Heart left ventricle (tissue), 16 donors: ENCODE results near the gene DOK7. TPM values are rescaled to one million over a fixed set of nuclear protein-coding genes. Genes with fewer than 3 reads are reported as not detected.

Experiments
- ATAC-seq, 4 donors: fragments of 200-7000 bp; cut with Tn5 transposase; one replicate each; pipeline ENCODE4 v1.9.1; 2020 to 2022; ENCODE audit warnings: moderate library complexity in 4 of 4, mild to moderate bottlenecking in 3 of 4, moderate number of reproducible peaks in 1 of 4
- DNase-seq, 5 donors: peaks; one replicate each; pipeline ENCODE4 v3.0.0-alpha.2; 2020
- H3K27ac ChIP-seq, 12 donors: fragments of 200-600 bp; sonication (generic) in 4 of 12; one replicate each; pipeline versions ENCODE4 v1.5.0 to v1.8.0; 2016 to 2022; ENCODE audit warnings: mild to moderate bottlenecking in 2 of 12
- H3K27me3 ChIP-seq, 9 donors: fragments of 200-600 bp; sonication (generic) in 2 of 9; one replicate each; pipeline versions ENCODE4 v1.5.1 to v1.8.0; 2016 to 2022; ENCODE audit warnings: mild to moderate bottlenecking in 3 of 9
- H3K36me3 ChIP-seq, 9 donors: fragments of 200-600 bp; sonication (generic) in 2 of 9; one replicate each; pipeline versions ENCODE4 v1.5.0 to v1.8.0; 2018 to 2022; ENCODE audit warnings: mild to moderate bottlenecking in 2 of 9
- H3K4me1 ChIP-seq, 12 donors: fragments of 200-600 bp; sonication (generic) in 4 of 12; one replicate each; pipeline versions ENCODE4 v1.5.0 to v1.8.0; 2016 to 2022; ENCODE audit warnings: mild to moderate bottlenecking in 3 of 12
- H3K4me3 ChIP-seq, 12 donors: fragments of 200-600 bp; sonication (generic) in 4 of 12; one replicate each; pipeline versions ENCODE4 v1.5.0 to v1.8.0; 2017 to 2022; ENCODE audit warnings: mild to moderate bottlenecking in 9 of 12, moderate library complexity in 4 of 12
- H3K9me3 ChIP-seq, 12 donors: fragments of 200-600 bp; sonication (generic) in 4 of 12; one replicate each; pipeline versions ENCODE4 v1.5.0 to v1.8.0; 2016 to 2022; ENCODE audit warnings: mild to moderate bottlenecking in 1 of 12
- CTCF ChIP-seq, 12 donors: fragments of 200-600 bp; sonication (generic) in 4 of 12; IDR thresholded peaks; one replicate each; pipeline versions ENCODE4 v1.5.0 to v1.8.0; 2018 to 2022; ENCODE audit warnings: antibody characterized with exemption in 12 of 12, mild to moderate bottlenecking in 5 of 12
- POLR2A ChIP-seq, 2 donors: fragments of 450-650 bp; IDR thresholded peaks; one replicate each; pipeline ENCODE4 v1.6.1; 2017; ENCODE audit warnings: antibody characterized with exemption in 2 of 2, mild to moderate bottlenecking in 2 of 2, moderate library complexity in 2 of 2
- WGBS, 4 donors: extraction: QIAGEN DNeasy Blood & Tissue Kit in 2 of 4; methylation state at CpG; one replicate each; pipeline versions ENCODE4 v1.1.5 to v1.1.7; 2013 to 2018; 5-methylcytosine and 5-hydroxymethylcytosine counted together
- intact Hi-C, 10 donors: fragments of 100-400 bp; cut with DNase I; formaldehyde crosslinking; loops; one replicate each; pipeline versions ENCODE4 v1.11.1 to v1.14.2; 2022
- polyA plus RNA-seq, 2 donors: library from polyadenylated mRNA; stranded (reverse); fragments of 200-250 nt; gene quantifications; one replicate each; pipeline ENCODE4 v1.2.3, GENCODE V29; 2013
- total RNA-seq, 9 donors: library from RNA; depleted of rRNA in 2 of 9; stranded (reverse); fragments of >200 nt in 2 of 9; fragmentation: NEBNext Ultra II Directional in 3 of 9; extraction: Animal tissue kit (Norgen Biotek cat#: 25700) in 3 of 9; gene quantifications; one replicate each; pipeline versions ENCODE4 v1.1.0 to v1.2.4, GENCODE V29; 2016 to 2023
- donor health status: ischemic (EF 13 %, LVEDD 7.1; RV severe dilation, severe dysfunction).
- donor health status: healthy with polysubstance abuse.
- donor health status: DM: no; HTN: yes; CAD: no.
- donor health status: DM: no; HTN: no; CAD: no.
- donor health status: ischemic (EF 25% LVEDD 6.9; RV normal size, moderate dysfunction).
- donor health status: ischemic (EF 25% LVEDD 5.7; RV mildly dilated, moderate dysfunction).
- donor health status: healthy.
- donor health status: DM: yes; HTN: yes; CAD: no.
- donor health status: ischemic (EF 35%, LVEDD 5.7; RV mildly dilated, moderate dysfunction).
- donor health status: nonischemic (EF 11% LVEDD 7.7; RV severe dilation, severe dysfunction).
- donor health status: DM: yes; HTN: yes; CAD: no.
- donor health status: PGD.
- donor health status: ischemic (EF 29% LVEDD 5.4; RV normal size, mild dysfunction).
- donor health status: nonischemic (EF 23%, LVEDD 6.1; RV moderate dilation, normal function).

The DOK7 gene
- total and polyA plus RNA-seq, 11 donors, result 27.7 to 89.5 (median 40.0) TPM

- TF ChIP-seq POLR2A (IDR thresholded peaks at IDR 0.05) (no peak), CTCF (IDR thresholded peaks at IDR 0.05) (no peak)
- Histone ChIP-seq H3K36me3 (peaks cover 0 to 10% (median 0%) of the 10 kb centered on the region in 9 donors), H3K4me3 (no peak overlapping the region), H3K9me3 (no peaks in the 10 kb centered on the region), H3K4me1 (peaks cover 0 to 69% (median 42%) of the 10 kb centered on the region in 12 donors), H3K27ac (peak overlapping the region in 10 of 12 donors; percentile 23 to 100 (median 94)), H3K27me3 (peaks cover 0 to 35% (median 3%) of the 10 kb centered on the region in 9 donors)
- intact Hi-C loops, result no loop called here
- no peak for ATAC-seq
- WGBS, 4 donors, result 32 to 38% (median 38%) methylated on average over 5 of the region's 5 CpGs
- DNase-seq, result no peak
Observed at GRCh38 chr4:3481113-3481531, 18.0 kb downstream of the DOK7 start.

GRCh38 chr4:3481783-3482393 lies 18.8 kb downstream of the DOK7 start:
- WGBS, 4 donors, result 66 to 84% (median 71%) methylated on average over 18 to 19 of the region's 19 CpGs
- ATAC-seq, result no peak
- Histone ChIP-seq H3K4me1 (peaks cover 0 to 77% (median 48%) of the 10 kb centered on the region in 12 donors), H3K27me3 (peaks cover 0 to 35% (median 3%) of the 10 kb centered on the region in 9 donors), H3K36me3 (peaks cover 0 to 9% (median 0%) of the 10 kb centered on the region in 9 donors), H3K9me3 (no peaks in the 10 kb centered on the region), H3K27ac (peak overlapping the region; percentile 23 to 100 (median 94)), H3K4me3 (no peak overlapping the region)
- TF ChIP-seq POLR2A (IDR thresholded peaks at IDR 0.05) (no peak), CTCF (IDR thresholded peaks at IDR 0.05) (no peak)
- intact Hi-C loops, result loop anchor here in 2 of 10 donors (2.0 kb wide), 1 partner anchor 19 kb away; the partner anchor contains the start of gene DOK7 (in 2 of the 2)
- no peak for DNase-seq

GRCh38 chr4:3482707-3483106 lies 19.6 kb downstream of the DOK7 start:
- DNase-seq (no peak), ATAC-seq (no peak)
- WGBS, 4 donors, result 78 to 86% (median 81%) methylated on average over 11 to 12 of the region's 12 CpGs
- Histone ChIP-seq H3K9me3 (no peaks in the 10 kb centered on the region), H3K4me3 (no peak overlapping the region), H3K27ac (peak overlapping the region; percentile 23 to 100 (median 94)), H3K4me1 (peaks cover 0 to 83% (median 50%) of the 10 kb centered on the region in 12 donors), H3K36me3 (peaks cover 0 to 2% (median 0%) of the 10 kb centered on the region in 9 donors), H3K27me3 (peaks cover 0 to 35% (median 3%) of the 10 kb centered on the region in 9 donors)
- TF ChIP-seq POLR2A (IDR thresholded peaks at IDR 0.05) (no peak), CTCF (IDR thresholded peaks at IDR 0.05) (no peak)
- intact Hi-C loops, result loop anchor here in 2 of 10 donors (2.0 kb wide), 1 partner anchor 20 kb away; the partner anchor contains the start of gene DOK7 (in 2 of the 2)

- Histone ChIP-seq H3K27ac (peak overlapping the region; percentile 83 to 100 (median 94)), H3K4me1 (peaks cover 0 to 91% (median 51%) of the 10 kb centered on the region in 12 donors), H3K27me3 (peaks cover 0 to 35% (median 3%) of the 10 kb centered on the region in 9 donors), H3K36me3 (peaks cover 0 to 2% (median 0%) of the 10 kb centered on the region in 9 donors), H3K4me3 (no peak overlapping the region), H3K9me3 (no peaks in the 10 kb centered on the region)
- ATAC-seq (peak; percentile 77 to 85 (median 78)), DNase-seq (peak; percentile 82 to 94 (median 86))
- intact Hi-C loops, result loop anchor here in 2 of 10 donors (2.0 kb wide), 1 partner anchor 21 kb away; the partner anchor contains the start of gene DOK7 (in 2 of the 2)
- TF ChIP-seq CTCF (IDR thresholded peaks at IDR 0.05) (no peak), POLR2A (IDR thresholded peaks at IDR 0.05) (peak in 1 of 2 donors; percentile 17)
- WGBS, 4 donors, result 26 to 49% (median 33%) methylated on average over 17 to 23 of the region's 23 CpGs
Observed at GRCh38 chr4:3483471-3483921, 20.4 kb downstream of the DOK7 start.
